Brain microvascular endothelial cell (primary cell): ENCODE measurements around the gene RCOR2.
A peak's percentile ranks its signal among the peaks of the same experiment; 100 is the strongest.
"Not testable (repeated sequence)": the region's sequence is repeated elsewhere in the genome, so short reads cannot be mapped to it uniquely, and the experiment has no call there.

Source experiments
- DNase-seq: peaks from one replicate; pipeline ENCODE4 v3.0.0-alpha.2; 2020
- H3K27ac ChIP-seq: fragments of 250-450 bp; sonication (Bioruptor Pico); 2 replicates; pipeline ENCODE4 v1.5.1; 2020; ENCODE audit warnings: mild to moderate bottlenecking, moderate library complexity
- H3K27me3 ChIP-seq: fragments of 250-450 bp; sonication (Bioruptor Pico); replicated peaks from 2 replicates; pipeline ENCODE4 v1.5.1; 2020; ENCODE audit warnings: mild to moderate bottlenecking
- H3K36me3 ChIP-seq: fragments of 250-450 bp; sonication (Bioruptor Pico); replicated peaks from 2 replicates; pipeline ENCODE4 v1.5.1; 2020; ENCODE audit warnings: mild to moderate bottlenecking
- H3K4me3 ChIP-seq: 2 replicates; pipeline ENCODE4 v1.5.1; 2011; ENCODE audit warnings: low read depth, mild to moderate bottlenecking, control low read depth, low read length, moderate library complexity
- in situ Hi-C: cut with HindIII; loops from 2 replicates; pipeline ENCODE4 v1.10.0; 2017; ENCODE audit warnings: low sequenced_read_pairs, low pct_ligation_motif_present
- TF ChIP-seq, protein P1 (sequence below): IDR thresholded peaks from 2 replicates; pipeline ENCODE4 v1.5.1; 2011; ENCODE audit warnings: low read depth, mild to moderate bottlenecking, moderate library complexity, low read length, control low read depth, inconsistent platforms; ENCODE audit errors: missing control alignments

RCOR2 gene

DNA sequence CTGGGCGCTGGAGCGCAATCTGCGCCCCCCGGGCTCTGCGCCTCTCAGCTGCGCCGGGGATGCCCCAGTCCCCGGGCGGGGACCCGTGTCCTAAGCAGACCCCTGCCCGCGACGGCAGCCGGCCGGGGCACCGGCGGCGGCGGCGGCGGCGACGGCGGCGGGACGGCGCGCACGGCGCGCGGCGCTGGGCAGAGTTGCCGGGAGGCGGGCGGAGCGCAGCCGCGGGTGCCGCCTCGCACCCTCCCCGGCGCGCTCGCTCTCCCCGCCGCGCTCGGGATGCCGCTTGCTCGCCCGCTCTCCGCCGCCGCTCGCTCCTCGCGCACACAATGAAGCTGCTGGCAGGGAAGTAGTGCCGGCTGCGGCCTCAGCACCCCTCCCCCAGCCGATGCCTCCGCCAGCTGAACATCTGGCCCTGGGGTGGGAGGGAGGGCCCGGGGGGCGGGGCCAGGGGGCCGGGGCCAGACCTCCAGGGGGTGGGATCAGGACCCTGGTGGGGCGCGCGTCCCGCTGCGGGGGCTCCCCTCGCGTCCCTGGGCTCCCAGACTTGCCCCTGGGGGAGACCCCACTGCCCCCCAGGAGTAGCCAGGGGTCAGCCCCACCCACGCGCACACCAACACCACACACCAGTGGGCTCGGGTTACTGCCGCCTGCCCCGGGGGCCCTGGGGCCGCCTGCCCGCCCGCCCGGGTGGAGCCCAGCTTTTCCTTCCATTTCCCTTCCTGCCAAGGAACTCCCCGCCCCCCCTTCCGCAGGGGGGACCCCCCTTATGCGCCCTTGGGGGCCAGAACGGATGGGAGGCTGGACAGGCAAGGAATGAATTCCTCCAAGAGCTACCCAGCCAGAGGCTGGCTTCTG is at the start of gene RCOR2:
Gene RCOR2, minus strand, starts transcription at position 328 of the 855 bp plus-strand sequence. CDS start 708 bp downstream, outside the sequence.
- in situ Hi-C loops = no loop called here
- Histone ChIP-seq H3K4me3 (peak within 1 kb of the TSS; percentile 50), H3K27me3 (no peaks in the 10 kb centered on the region), H3K36me3 (no peaks in the 10 kb centered on the region), H3K27ac (no peak within 1 kb of the TSS)
- peak; percentile 45 for DNase-seq
- TF ChIP-seq, protein P1, sequence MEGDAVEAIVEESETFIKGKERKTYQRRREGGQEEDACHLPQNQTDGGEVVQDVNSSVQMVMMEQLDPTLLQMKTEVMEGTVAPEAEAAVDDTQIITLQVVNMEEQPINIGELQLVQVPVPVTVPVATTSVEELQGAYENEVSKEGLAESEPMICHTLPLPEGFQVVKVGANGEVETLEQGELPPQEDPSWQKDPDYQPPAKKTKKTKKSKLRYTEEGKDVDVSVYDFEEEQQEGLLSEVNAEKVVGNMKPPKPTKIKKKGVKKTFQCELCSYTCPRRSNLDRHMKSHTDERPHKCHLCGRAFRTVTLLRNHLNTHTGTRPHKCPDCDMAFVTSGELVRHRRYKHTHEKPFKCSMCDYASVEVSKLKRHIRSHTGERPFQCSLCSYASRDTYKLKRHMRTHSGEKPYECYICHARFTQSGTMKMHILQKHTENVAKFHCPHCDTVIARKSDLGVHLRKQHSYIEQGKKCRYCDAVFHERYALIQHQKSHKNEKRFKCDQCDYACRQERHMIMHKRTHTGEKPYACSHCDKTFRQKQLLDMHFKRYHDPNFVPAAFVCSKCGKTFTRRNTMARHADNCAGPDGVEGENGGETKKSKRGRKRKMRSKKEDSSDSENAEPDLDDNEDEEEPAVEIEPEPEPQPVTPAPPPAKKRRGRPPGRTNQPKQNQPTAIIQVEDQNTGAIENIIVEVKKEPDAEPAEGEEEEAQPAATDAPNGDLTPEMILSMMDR = no peak

DNA sequence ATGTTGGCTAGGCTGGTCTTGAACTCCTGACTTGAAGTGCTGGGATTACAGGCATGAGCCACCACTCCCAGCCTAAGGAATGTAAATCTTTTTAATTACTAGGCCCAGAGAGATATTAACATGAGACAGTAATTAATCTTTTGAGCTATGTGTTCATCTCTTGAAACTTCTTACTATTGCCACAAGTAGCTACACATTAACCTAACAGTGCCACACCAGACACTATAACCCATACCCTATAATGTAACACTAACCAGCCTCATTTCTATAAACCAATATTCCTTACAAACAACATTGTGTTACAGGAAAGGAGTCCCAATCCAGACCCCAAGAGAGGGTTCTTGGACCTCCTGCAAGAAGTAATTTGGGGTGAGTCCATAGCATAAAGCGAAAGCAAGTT is 49.5 kb upstream of the RCOR2 start:
- TF ChIP-seq, protein P1 = no peak
- Histone ChIP-seq H3K27me3 (no peaks in the 10 kb centered on the region), H3K4me3 (no peak overlapping the region), H3K27ac (no peak overlapping the region), H3K36me3 (no peaks in the 10 kb centered on the region)
- in situ Hi-C loops = no loop called here
- DNase-seq = no peak

DNA sequence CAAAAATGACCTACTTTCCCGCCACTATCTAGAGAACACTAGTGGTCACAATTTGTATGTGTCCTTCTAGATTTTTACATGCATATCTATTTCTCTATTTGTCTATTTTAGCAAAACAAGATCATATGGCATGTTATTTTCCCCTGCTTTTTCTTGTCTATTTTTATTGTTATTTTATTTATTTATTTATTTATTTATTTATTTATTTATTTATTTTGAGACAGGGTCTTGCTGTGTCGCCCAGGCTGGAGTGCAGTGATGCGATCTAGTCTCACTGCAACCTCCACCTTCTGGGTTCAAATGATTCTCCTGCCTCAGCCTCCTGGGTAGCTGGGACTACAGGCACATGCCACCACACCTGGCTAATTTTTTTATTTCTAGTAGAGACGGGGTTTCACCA is 46.9 kb upstream of the RCOR2 start:
- H3K27me3 ChIP-seq, DNase-seq, H3K4me3 ChIP-seq, H3K27ac ChIP-seq, in situ Hi-C loops, H3K36me3 ChIP-seq: not testable (repeated sequence)

DNA sequence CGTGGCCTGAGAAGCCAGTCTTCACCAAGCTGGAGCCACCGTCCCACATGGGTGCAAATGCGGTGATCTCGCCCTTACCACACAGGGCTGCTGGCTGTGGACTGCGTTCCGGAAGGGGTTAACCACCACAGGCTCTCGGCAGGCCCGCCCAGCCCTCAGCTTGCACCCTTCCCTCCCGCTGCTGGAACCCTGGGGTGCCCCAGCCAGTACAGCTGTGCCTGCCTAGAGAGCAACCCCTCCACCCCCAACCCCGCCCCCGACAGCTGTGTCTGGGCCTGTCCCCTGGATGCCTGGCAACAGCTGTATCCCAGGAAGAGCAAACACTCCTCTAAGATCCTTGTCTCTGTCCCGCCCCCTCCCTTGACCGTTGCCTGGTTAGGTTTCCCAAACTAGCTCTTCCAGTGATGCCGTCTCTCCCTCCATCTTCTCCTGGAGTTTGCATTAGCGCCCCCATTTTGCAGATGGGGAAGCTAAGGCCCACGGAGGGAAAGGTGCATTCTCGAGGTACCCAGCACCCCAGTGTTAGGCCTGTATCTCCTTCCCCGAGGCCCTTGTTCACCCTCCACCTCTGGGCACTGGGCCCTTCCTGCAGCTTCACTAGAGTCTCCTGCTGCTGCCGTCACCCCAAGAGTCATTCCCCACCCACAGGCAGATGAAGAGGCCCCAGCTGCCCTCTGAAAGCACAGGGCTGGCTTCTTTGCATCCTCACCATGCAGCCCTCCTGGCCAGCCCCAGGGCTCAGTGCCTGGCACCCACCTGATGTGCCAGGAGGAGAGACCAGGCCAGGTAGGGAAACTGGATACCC is 44.8 kb upstream of the RCOR2 start:
- Histone ChIP-seq H3K36me3 (no peaks in the 10 kb centered on the region), H3K27me3 (no peaks in the 10 kb centered on the region), H3K4me3 (no peak overlapping the region), H3K27ac (no peak overlapping the region)
- DNase-seq = peak; percentile 35
- TF ChIP-seq, protein P1 = no peak
- in situ Hi-C loops = no loop called here

DNA sequence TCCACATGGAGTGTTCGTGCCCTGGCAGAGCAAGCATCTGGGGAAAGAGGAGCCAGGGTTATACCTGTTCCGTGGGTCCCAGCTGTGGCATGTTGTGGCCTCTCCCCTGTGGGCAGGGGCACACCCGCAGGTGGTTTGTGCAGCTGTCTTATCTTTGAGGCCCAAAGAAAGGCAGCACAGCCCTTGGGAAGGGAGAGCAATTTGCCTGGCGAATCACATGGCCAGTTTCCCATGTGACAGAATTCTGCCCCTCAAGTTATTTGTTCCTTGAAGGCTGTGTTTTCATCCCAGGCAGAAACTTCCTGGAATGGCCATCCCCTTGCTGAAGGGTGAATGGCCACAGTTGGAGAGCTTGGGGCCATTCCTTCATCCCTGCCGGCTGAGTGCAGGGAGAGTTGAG is 41.0 kb upstream of the RCOR2 start:
- Histone ChIP-seq H3K27ac (no peak overlapping the region), H3K36me3 (peaks cover 25% of the 10 kb centered on the region), H3K27me3 (no peaks in the 10 kb centered on the region), H3K4me3 (no peak overlapping the region)
- in situ Hi-C loops = no loop called here
- TF ChIP-seq, protein P1 = no peak
- DNase-seq = no peak

DNA sequence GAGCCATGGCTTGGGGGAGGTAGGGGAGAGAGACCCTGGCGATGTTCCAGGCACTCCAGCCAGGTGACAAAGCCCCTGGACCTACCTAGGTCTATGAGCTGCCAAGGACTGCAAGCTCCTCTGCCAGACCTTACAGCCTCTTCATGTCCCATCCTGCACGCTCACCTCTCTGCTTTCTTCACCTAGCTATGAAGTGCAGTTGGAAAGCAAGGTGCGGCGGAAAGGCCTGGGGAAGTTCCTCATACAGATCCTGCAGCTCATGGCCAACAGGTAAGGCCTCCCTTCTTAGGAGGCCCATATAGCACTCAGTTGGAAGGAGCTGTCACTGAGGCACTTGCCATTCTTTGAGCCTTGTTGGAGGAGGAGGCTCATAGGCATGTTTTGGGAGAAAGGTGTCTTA is 35.6 kb upstream of the RCOR2 start:
- peaks cover 38% of the 10 kb centered on the region for H3K36me3 ChIP-seq
- in situ Hi-C loops = no loop called here
- H3K4me3 ChIP-seq = no peak overlapping the region
- TF ChIP-seq, protein P1 = no peak
- H3K27ac ChIP-seq = no peak overlapping the region
- no peak for DNase-seq
- no peaks in the 10 kb centered on the region for H3K27me3 ChIP-seq
